H1 (cell line): ENCODE measurements around the gene UGT1A7. TPM values are rescaled to one million over a fixed set of nuclear protein-coding genes. Genes with fewer than 3 reads are reported as not detected.

Source experiments
- CBX5 ChIP-seq: fragments of 300-800, 300-1000 bp; sonication (generic); IDR thresholded peaks from 2 replicates; pipeline ENCODE4 v1.7.1; 2016; ENCODE audit warnings: antibody characterized with exemption, low read length, low read depth
- EP300 ChIP-seq, 2 experiments: IDR thresholded peaks; 1 replicate in 1 of 2; 2 replicates in 1 of 2; pipeline ENCODE4 v1.6.1; 2011 to 2012; ENCODE audit warnings: low read depth in 2 of 2, low read length in 2 of 2, mild to moderate bottlenecking in 2 of 2, borderline replicate concordance in 1 of 2, inconsistent platforms in 1 of 2, moderate library complexity in 1 of 2
- RNF2 ChIP-seq: fragments of 200-900, 300-1000 bp; sonication (generic); IDR thresholded peaks from 2 replicates; pipeline ENCODE4 v1.7.1; 2016; ENCODE audit warnings: borderline replicate concordance, low read depth, mild to moderate bottlenecking, antibody characterized with exemption, low read length; ENCODE audit not compliant: poor library complexity, severe bottlenecking; ENCODE audit errors: missing control alignments
- RXRA ChIP-seq: IDR thresholded peaks from 2 replicates; pipeline ENCODE4 v1.6.1; 2011; ENCODE audit warnings: low read depth, mild to moderate bottlenecking, low read length, moderate library complexity; ENCODE audit not compliant: insufficient read depth
- TAF1 ChIP-seq: IDR thresholded peaks from 2 replicates; pipeline ENCODE4 v1.6.1; 2011; ENCODE audit warnings: mild to moderate bottlenecking, low read depth, low read length
- YY1 ChIP-seq: IDR thresholded peaks from 2 replicates; pipeline ENCODE4 v1.6.1; 2011; ENCODE audit warnings: low read depth, mild to moderate bottlenecking, low read length
- polyA plus RNA-seq, 7 experiments: library from polyadenylated mRNA; depleted of rRNA in 3 of 7; stranded (reverse) in 5 of 7; unstranded in 2 of 7; fragments of >200 nt in 5 of 7; fragments of 200-250 nt in 2 of 7; gene quantifications; 1 replicate in 5 of 7; 2 replicates in 1 of 7; 4 replicates in 1 of 7; pipeline versions ENCODE4 v1.2.1 to v1.2.3, GENCODE V29; 2011 to 2013; ENCODE audit warnings: missing spikeins in 2 of 7, mixed read lengths in 2 of 7
- total RNA-seq: library from RNA; stranded (reverse); fragmentation: NEBNext Ultra II Directional; extraction: Animal tissue kit (Norgen Biotek cat#: 25700); gene quantifications from 2 replicates; pipeline ENCODE4 v1.2.1, GENCODE V29; 2021
- TF ChIP-seq, protein P1 (sequence below): fragments of 300-600 bp; sonication (generic); IDR thresholded peaks from 2 replicates; pipeline ENCODE4 v1.7.1; 2012; ENCODE audit warnings: low read length, moderate library complexity, mild to moderate bottlenecking, inconsistent platforms; ENCODE audit not compliant: insufficient replicate concordance

Gene UGT1A7
- total and polyA plus RNA-seq, 2 of the 8 experiments (the other 6 are each of a cell fraction or from before 2014, with no cell fraction given): not detected

GRCh38 chr2:233766416-233766815, 84.7 kb downstream of the UGT1A7 start (continued):
- TF ChIP-seq, protein P1, sequence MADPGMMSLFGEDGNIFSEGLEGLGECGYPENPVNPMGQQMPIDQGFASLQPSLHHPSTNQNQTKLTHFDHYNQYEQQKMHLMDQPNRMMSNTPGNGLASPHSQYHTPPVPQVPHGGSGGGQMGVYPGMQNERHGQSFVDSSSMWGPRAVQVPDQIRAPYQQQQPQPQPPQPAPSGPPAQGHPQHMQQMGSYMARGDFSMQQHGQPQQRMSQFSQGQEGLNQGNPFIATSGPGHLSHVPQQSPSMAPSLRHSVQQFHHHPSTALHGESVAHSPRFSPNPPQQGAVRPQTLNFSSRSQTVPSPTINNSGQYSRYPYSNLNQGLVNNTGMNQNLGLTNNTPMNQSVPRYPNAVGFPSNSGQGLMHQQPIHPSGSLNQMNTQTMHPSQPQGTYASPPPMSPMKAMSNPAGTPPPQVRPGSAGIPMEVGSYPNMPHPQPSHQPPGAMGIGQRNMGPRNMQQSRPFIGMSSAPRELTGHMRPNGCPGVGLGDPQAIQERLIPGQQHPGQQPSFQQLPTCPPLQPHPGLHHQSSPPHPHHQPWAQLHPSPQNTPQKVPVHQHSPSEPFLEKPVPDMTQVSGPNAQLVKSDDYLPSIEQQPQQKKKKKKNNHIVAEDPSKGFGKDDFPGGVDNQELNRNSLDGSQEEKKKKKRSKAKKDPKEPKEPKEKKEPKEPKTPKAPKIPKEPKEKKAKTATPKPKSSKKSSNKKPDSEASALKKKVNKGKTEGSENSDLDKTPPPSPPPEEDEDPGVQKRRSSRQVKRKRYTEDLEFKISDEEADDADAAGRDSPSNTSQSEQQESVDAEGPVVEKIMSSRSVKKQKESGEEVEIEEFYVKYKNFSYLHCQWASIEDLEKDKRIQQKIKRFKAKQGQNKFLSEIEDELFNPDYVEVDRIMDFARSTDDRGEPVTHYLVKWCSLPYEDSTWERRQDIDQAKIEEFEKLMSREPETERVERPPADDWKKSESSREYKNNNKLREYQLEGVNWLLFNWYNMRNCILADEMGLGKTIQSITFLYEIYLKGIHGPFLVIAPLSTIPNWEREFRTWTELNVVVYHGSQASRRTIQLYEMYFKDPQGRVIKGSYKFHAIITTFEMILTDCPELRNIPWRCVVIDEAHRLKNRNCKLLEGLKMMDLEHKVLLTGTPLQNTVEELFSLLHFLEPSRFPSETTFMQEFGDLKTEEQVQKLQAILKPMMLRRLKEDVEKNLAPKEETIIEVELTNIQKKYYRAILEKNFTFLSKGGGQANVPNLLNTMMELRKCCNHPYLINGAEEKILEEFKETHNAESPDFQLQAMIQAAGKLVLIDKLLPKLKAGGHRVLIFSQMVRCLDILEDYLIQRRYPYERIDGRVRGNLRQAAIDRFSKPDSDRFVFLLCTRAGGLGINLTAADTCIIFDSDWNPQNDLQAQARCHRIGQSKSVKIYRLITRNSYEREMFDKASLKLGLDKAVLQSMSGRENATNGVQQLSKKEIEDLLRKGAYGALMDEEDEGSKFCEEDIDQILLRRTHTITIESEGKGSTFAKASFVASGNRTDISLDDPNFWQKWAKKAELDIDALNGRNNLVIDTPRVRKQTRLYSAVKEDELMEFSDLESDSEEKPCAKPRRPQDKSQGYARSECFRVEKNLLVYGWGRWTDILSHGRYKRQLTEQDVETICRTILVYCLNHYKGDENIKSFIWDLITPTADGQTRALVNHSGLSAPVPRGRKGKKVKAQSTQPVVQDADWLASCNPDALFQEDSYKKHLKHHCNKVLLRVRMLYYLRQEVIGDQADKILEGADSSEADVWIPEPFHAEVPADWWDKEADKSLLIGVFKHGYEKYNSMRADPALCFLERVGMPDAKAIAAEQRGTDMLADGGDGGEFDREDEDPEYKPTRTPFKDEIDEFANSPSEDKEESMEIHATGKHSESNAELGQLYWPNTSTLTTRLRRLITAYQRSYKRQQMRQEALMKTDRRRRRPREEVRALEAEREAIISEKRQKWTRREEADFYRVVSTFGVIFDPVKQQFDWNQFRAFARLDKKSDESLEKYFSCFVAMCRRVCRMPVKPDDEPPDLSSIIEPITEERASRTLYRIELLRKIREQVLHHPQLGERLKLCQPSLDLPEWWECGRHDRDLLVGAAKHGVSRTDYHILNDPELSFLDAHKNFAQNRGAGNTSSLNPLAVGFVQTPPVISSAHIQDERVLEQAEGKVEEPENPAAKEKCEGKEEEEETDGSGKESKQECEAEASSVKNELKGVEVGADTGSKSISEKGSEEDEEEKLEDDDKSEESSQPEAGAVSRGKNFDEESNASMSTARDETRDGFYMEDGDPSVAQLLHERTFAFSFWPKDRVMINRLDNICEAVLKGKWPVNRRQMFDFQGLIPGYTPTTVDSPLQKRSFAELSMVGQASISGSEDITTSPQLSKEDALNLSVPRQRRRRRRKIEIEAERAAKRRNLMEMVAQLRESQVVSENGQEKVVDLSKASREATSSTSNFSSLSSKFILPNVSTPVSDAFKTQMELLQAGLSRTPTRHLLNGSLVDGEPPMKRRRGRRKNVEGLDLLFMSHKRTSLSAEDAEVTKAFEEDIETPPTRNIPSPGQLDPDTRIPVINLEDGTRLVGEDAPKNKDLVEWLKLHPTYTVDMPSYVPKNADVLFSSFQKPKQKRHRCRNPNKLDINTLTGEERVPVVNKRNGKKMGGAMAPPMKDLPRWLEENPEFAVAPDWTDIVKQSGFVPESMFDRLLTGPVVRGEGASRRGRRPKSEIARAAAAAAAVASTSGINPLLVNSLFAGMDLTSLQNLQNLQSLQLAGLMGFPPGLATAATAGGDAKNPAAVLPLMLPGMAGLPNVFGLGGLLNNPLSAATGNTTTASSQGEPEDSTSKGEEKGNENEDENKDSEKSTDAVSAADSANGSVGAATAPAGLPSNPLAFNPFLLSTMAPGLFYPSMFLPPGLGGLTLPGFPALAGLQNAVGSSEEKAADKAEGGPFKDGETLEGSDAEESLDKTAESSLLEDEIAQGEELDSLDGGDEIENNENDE: no peak
- TF ChIP-seq RNF2: no peak
- no peak for TF ChIP-seq CBX5
- TF ChIP-seq EP300 (IDR thresholded peaks at IDR 0.05; ENCODE audit: borderline replicate concordance in 1 of 2, low read depth in 2 of 2, low read length in 2 of 2): no peak
- TF ChIP-seq RXRA: no peak
- TF ChIP-seq YY1: no peak
- TF ChIP-seq TAF1: no peak
